Gastroesophageal sphincter (tissue), 4 donors: ENCODE results near the gene DKK3. TPM values are rescaled to one million over a fixed set of nuclear protein-coding genes. Genes with fewer than 3 reads are reported as not detected.
A peak's percentile ranks its signal among the peaks of the same experiment; 100 is the strongest.

ENCODE experiments used
- ATAC-seq: fragments of 150-250 bp; one replicate; pipeline ENCODE4 v1.9.1; 2016; ENCODE audit warnings: mild to moderate bottlenecking, moderate library complexity
- H3K27ac ChIP-seq, 4 donors: fragments of 200-600 bp; sonication (generic) in 3 of 4; 1 replicate in 3 of 4; 2 replicates in 1 of 4; pipeline ENCODE4 v1.5.1; 2016 to 2019
- H3K27me3 ChIP-seq: fragments of 200-600 bp; sonication (generic); one replicate; pipeline ENCODE4 v1.5.1; 2019
- H3K36me3 ChIP-seq, 2 donors: fragments of 200-600 bp; sonication (generic); one replicate each; pipeline ENCODE4 v1.5.1; 2019; ENCODE audit warnings: control low read depth in 1 of 2
- H3K4me1 ChIP-seq, 3 donors: fragments of 200-600 bp; sonication (generic); 1 replicate in 2 of 3; 2 replicates in 1 of 3; pipeline ENCODE4 v1.5.1; 2016 to 2019; ENCODE audit warnings: control low read depth in 2 of 3
- H3K4me3 ChIP-seq, 2 donors: fragments of 200-600 bp; sonication (generic); one replicate each; pipeline ENCODE4 v1.5.1; 2019; ENCODE audit warnings: mild to moderate bottlenecking in 1 of 2, moderate library complexity in 1 of 2
- H3K9me3 ChIP-seq, 3 donors: fragments of 200-600 bp; sonication (generic); one replicate each; pipeline ENCODE4 v1.5.1; 2017 to 2019; ENCODE audit warnings: control low read depth in 2 of 3
- EP300 ChIP-seq: sonication (generic); formaldehyde crosslinking; IDR thresholded peaks from one replicate; pipeline ENCODE4 v1.6.1; 2017; ENCODE audit warnings: antibody characterized with exemption, mild to moderate bottlenecking
- POLR2A ChIP-seq, 2 donors: fragments of 450-650 bp; IDR thresholded peaks; one replicate each; pipeline ENCODE4 v1.6.1; 2017; ENCODE audit warnings: antibody characterized with exemption in 2 of 2, mild to moderate bottlenecking in 2 of 2, moderate library complexity in 1 of 2
- POLR2AphosphoS5 ChIP-seq: sonication (generic); formaldehyde crosslinking; IDR thresholded peaks from one replicate; pipeline ENCODE4 v1.6.1; 2017; ENCODE audit warnings: antibody characterized with exemption
- WGBS, 2 donors: methylation state at CpG; one replicate each; pipeline ENCODE4 v1.1.5; 2018; ENCODE audit warnings: low coverage in 1 of 2; 5-methylcytosine and 5-hydroxymethylcytosine counted together
- total RNA-seq, 4 donors: library from RNA; depleted of rRNA; stranded (reverse); fragments of >200 nt; gene quantifications; one replicate each; pipeline ENCODE4 v1.1.0, GENCODE V29; 2016
- TF ChIP-seq, protein P1 (sequence below), 4 experiments: fragments of 200-600 bp in 2 of 4; fragments of 450-650 bp in 2 of 4; sonication (generic) in 1 of 4; IDR thresholded peaks; one replicate each; pipeline ENCODE4 v1.5.1; 2017 to 2019; ENCODE audit warnings: antibody characterized with exemption in 4 of 4, mild to moderate bottlenecking in 2 of 4, moderate library complexity in 2 of 4

The DKK3 gene
- total RNA-seq, 4 donors from 2014 or later, result 72.1 to 249 (median 127) TPM

- Histone ChIP-seq H3K4me1 (peaks cover 0 to 31% (median 16%) of the 10 kb centered on the region in 3 donors), H3K27ac (no peak overlapping the region), H3K27me3 (peaks cover 6% of the 10 kb centered on the region), H3K36me3 (no peaks in the 10 kb centered on the region), H3K4me3 (no peak overlapping the region), H3K9me3 (no peaks in the 10 kb centered on the region)
- 86% methylated on average over 2 of the region's 3 CpGs; no CpG with 5 or more reads in 1 of the 2 donors for WGBS, 2 donors
- no peak for ATAC-seq
- TF ChIP-seq, protein P1, sequence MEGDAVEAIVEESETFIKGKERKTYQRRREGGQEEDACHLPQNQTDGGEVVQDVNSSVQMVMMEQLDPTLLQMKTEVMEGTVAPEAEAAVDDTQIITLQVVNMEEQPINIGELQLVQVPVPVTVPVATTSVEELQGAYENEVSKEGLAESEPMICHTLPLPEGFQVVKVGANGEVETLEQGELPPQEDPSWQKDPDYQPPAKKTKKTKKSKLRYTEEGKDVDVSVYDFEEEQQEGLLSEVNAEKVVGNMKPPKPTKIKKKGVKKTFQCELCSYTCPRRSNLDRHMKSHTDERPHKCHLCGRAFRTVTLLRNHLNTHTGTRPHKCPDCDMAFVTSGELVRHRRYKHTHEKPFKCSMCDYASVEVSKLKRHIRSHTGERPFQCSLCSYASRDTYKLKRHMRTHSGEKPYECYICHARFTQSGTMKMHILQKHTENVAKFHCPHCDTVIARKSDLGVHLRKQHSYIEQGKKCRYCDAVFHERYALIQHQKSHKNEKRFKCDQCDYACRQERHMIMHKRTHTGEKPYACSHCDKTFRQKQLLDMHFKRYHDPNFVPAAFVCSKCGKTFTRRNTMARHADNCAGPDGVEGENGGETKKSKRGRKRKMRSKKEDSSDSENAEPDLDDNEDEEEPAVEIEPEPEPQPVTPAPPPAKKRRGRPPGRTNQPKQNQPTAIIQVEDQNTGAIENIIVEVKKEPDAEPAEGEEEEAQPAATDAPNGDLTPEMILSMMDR (IDR thresholded peaks at IDR 0.05), result no peak
- no peak for TF ChIP-seq POLR2A (IDR thresholded peaks at IDR 0.05)
- no peak for TF ChIP-seq POLR2AphosphoS5
- no peak for TF ChIP-seq EP300
Observed at GRCh38 chr11:12013781-12014180, 5.4 kb upstream of the DKK3 start.

DNA sequence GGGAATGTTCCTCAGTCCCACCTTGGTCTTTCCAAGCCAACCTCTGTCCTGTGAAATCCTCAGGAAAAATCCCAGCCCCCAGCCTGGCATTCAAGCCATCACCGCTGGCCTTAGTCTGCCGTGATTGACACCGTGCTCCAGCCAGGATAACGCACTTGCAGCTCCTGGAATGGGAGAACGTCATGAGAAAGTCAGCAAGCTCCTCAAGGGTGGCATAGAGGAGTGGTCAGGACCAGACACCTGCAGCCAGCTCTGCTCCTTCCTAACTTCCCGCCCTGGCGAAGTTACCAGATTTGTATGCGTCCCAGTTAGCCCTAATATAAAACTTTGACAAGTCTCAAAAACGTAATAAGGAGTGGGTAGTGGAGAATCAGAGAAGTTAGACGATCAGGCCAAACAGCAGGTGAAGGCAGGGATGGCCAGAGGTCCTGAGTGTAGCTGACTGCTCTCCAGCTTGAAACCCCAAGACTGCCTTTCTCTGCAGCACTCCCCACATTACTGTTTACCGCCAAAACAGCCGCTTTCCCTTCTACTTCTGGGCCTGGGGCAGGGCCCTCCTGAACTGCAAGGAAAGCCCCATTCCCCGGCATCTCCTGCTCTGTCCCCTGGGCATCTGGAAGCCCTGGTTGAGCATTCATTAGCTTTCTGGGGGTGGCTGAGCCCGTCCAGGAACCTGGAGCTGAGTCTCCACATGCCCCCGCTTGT, 1.3 kb upstream of the DKK3 start:
- Histone ChIP-seq H3K4me1 (peaks cover 0 to 36% (median 0%) of the 10 kb centered on the region in 3 donors), H3K36me3 (no peaks in the 10 kb centered on the region), H3K27ac (peak overlapping the region in 3 of 4 donors; percentile 69 to 80 (median 72)), H3K9me3 (no peaks in the 10 kb centered on the region), H3K4me3 (peak overlapping the region in 1 of 2 donors; percentile 71), H3K27me3 (peaks cover 26% of the 10 kb centered on the region)
- ATAC-seq, result peak; percentile 21
- TF ChIP-seq EP300 (no peak), POLR2AphosphoS5 (no peak), POLR2A (IDR thresholded peaks at IDR 0.05) (no peak)
- TF ChIP-seq, protein P1 (IDR thresholded peaks at IDR 0.05), result no peak
- WGBS, 2 donors, result 60 to 98% methylated on average over 5 to 8 of the region's 15 CpGs

DNA sequence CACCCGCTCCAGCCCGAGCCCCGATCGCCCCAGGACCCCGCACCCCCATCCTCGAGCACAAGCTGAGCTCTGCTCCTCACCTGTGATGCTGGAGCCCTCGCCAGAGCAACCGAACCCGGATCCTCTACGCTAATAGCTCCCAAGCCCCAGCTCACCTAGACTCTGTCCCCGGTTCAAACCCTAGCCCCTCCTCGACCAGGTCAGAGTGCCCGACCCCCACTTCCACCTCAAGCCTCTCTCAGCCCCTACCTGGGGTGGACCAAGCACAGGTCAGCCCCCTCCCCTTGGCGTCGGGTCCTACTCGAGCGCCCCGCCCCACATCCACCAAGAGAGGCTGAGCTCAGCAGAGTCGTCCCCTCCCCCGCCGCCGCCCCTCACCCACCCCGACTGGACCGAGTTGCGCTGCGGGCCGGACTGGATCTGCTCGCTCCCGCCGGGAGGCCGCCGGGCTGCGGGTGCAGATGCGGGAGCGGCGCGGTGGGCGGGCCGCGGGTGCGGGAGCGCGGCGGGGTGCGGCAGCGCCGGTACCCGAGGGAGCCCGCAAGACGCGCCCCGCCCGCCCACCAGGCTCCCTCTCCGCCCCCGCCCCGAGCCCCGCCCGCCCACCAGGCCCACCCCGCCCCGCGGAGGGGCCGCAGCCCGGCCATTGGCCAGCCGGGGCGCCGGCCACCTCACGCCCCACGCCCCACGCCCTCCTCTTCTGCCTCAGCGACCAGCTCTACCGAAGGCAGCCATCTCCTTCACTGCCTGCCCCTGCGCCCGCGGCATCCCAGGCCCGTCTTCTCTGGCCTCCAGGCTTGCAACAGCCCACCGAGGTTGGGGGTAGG, 577 bp upstream of the DKK3 start:
- H3K36me3 ChIP-seq, result no peaks in the 10 kb centered on the region
- WGBS, 2 donors, result 0% methylated on average over 2 to 8 of the region's 76 CpGs
- H3K9me3 ChIP-seq, result no peaks in the 10 kb centered on the region
- peak overlapping the region; percentile 18 to 71 for H3K4me3 ChIP-seq
- TF ChIP-seq, protein P1 (IDR thresholded peaks at IDR 0.05), result no peak
- ATAC-seq, result peak; percentile 81
- peaks cover 26% of the 10 kb centered on the region for H3K27me3 ChIP-seq
- H3K27ac ChIP-seq, result peak overlapping the region in 3 of 4 donors; percentile 69 to 80 (median 72)
- peaks cover 0 to 36% (median 0%) of the 10 kb centered on the region in 3 donors for H3K4me1 ChIP-seq

DNA sequence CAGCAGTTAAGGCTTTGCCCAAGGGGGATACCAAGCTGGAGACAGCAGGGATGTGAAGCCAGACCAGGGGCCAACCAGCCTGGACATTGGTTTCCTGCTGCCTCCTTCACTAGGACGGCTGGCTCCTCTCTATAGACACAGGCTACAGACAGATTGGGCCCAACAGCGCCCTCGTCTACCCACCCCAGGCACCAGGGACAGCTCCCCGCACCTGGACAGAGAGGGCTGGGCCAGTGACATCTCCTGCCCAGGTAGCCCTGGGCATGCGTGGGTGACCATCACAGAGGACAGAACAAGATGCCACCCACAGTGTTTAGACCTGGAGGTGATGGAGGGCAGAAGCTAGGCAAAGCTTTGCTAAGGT, 1.2 kb downstream of the DKK3 start:
- H3K27ac ChIP-seq, result peak overlapping the region in 3 of 4 donors; percentile 69 to 80 (median 72)
- H3K27me3 ChIP-seq, result peaks cover 26% of the 10 kb centered on the region
- H3K9me3 ChIP-seq, result no peaks in the 10 kb centered on the region
- no peak for ATAC-seq
- H3K36me3 ChIP-seq, result peaks cover 0 to 1% of the 10 kb centered on the region in 2 donors
- peaks cover 0 to 36% (median 0%) of the 10 kb centered on the region in 3 donors for H3K4me1 ChIP-seq
- H3K4me3 ChIP-seq, result peak overlapping the region in 1 of 2 donors; percentile 71
- WGBS, 2 donors, result no CpG with 5 or more reads among the region's 5 CpGs
- TF ChIP-seq, protein P1 (IDR thresholded peaks at IDR 0.05), result no peak
- TF ChIP-seq EP300, result no peak
- no peak for TF ChIP-seq POLR2A (IDR thresholded peaks at IDR 0.05)
- no peak for TF ChIP-seq POLR2AphosphoS5
